ENCODE results near the gene KBTBD12.

KBTBD12 gene

GRCh38 chr3:127990461-127990860 is 75.4 kb downstream of the KBTBD12 start:
- H4K20me1 ChIP-seq (ENCODE audit: low read depth, low read length) = no peaks in the 10 kb centered on the region
- no peak overlapping the region for H3K27ac ChIP-seq (ENCODE audit: low read depth, low read length)
- H2AFZ ChIP-seq (ENCODE audit: low read depth, low read length, severe bottlenecking) = no peak overlapping the region

DNA sequence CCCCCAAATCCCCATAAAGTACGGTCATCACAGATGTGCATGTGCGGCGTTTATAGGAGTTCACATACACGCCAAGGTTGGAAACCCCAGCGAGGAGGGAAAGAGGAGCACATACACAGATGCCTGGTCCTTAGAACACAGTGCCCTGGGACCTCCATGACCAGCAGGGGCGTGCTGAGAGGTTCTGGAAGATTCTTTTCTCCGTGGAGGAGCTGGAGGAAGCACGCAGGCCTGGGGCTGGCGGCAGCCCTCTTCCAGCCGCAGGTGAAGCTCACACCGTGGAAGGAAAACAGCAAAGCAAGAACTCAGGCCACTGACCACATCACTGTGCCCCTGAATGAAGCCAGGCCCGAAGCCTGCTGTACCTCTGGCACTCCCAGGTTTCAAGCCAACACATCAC is 76.2 kb downstream of the KBTBD12 start:
- Histone ChIP-seq H3K4me3 (ENCODE audit: insufficient read depth, low read length, poor library complexity, severe bottlenecking) (no peak overlapping the region), H3K27me3 (ENCODE audit: low read length) (no peaks in the 10 kb centered on the region), H2AFZ (ENCODE audit: low read depth, low read length, severe bottlenecking) (no peak overlapping the region), H3K4me2 (ENCODE audit: low read depth, low read length, poor library complexity, severe bottlenecking) (no peak overlapping the region), H3K9me2 (replicated peaks; ENCODE audit: insufficient read depth, low read length) (no peaks in the 10 kb centered on the region), H3F3A (ENCODE audit: insufficient read depth) (no peaks in the 10 kb centered on the region), H3K9ac (ENCODE audit: low read length) (no peak overlapping the region), H4K20me1 (ENCODE audit: low read depth, low read length) (no peaks in the 10 kb centered on the region), H3K9me3 (ENCODE audit: insufficient read depth, low read length) (no peaks in the 10 kb centered on the region), H3K36me3 (ENCODE audit: low read length) (no peaks in the 10 kb centered on the region), H3K27ac (ENCODE audit: low read depth, low read length) (no peak overlapping the region), H3K79me2 (ENCODE audit: insufficient read depth, low read length) (no peaks in the 10 kb centered on the region)
- TF ChIP-seq CTCF (IDR thresholded peaks at IDR 0.05; ENCODE audit: insufficient read depth, low read length, poor library complexity, severe bottlenecking) (no peak), EZH2phosphoT487 (conservative IDR thresholded peaks at IDR 0.05; ENCODE audit: low read length) (no peak)

More at GRCh38 chr3:127990461-127990860, 75.4 kb downstream of the KBTBD12 start:
- H3K27me3 ChIP-seq (ENCODE audit: low read length) = no peaks in the 10 kb centered on the region
- H3K9ac ChIP-seq (ENCODE audit: low read length) = no peak overlapping the region
- no peaks in the 10 kb centered on the region for H3K36me3 ChIP-seq (ENCODE audit: low read length)
- no peaks in the 10 kb centered on the region for H3K9me2 ChIP-seq (replicated peaks; ENCODE audit: insufficient read depth, low read length)
- TF ChIP-seq CTCF (IDR thresholded peaks at IDR 0.05; ENCODE audit: insufficient read depth, low read length, poor library complexity, severe bottlenecking) (no peak), EZH2phosphoT487 (conservative IDR thresholded peaks at IDR 0.05; ENCODE audit: low read length) (no peak)
- H3K4me3 ChIP-seq (ENCODE audit: insufficient read depth, low read length, poor library complexity, severe bottlenecking) = no peak overlapping the region
- H3K79me2 ChIP-seq (ENCODE audit: insufficient read depth, low read length) = no peaks in the 10 kb centered on the region
- no peaks in the 10 kb centered on the region for H3K9me3 ChIP-seq (ENCODE audit: insufficient read depth, low read length)
- H3K4me2 ChIP-seq (ENCODE audit: low read depth, low read length, poor library complexity, severe bottlenecking) = no peak overlapping the region
- no peaks in the 10 kb centered on the region for H3F3A ChIP-seq (ENCODE audit: insufficient read depth)

DNA sequence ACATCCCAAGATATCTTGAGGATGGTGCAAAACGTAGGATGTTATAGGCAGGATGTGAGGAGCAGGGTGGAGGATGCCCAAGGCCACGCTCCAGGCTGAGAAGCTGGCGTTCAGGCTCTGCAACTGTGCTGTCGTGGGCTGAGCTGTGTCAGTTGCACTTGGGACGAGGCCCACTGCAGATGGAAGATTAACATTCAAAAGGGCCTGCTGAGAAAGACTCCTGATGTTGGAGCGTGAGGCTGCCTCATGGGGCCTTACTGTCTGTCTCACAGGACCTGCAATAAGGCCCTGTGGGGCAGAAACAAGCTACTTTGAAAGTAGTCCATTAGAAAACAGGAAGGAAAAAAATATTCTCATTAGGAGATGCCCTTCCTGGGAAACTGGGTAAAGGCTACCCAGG is 76.6 kb downstream of the KBTBD12 start:
- Histone ChIP-seq H3K4me3 (ENCODE audit: insufficient read depth, low read length, poor library complexity, severe bottlenecking) (no peak overlapping the region), H3K9me3 (ENCODE audit: insufficient read depth, low read length) (no peaks in the 10 kb centered on the region), H3K27ac (ENCODE audit: low read depth, low read length) (no peak overlapping the region), H3K9me2 (replicated peaks; ENCODE audit: insufficient read depth, low read length) (no peaks in the 10 kb centered on the region), H3K36me3 (ENCODE audit: low read length) (no peaks in the 10 kb centered on the region), H3K9ac (ENCODE audit: low read length) (no peak overlapping the region), H3K4me2 (ENCODE audit: low read depth, low read length, poor library complexity, severe bottlenecking) (no peak overlapping the region), H3K79me2 (ENCODE audit: insufficient read depth, low read length) (no peaks in the 10 kb centered on the region), H3F3A (ENCODE audit: insufficient read depth) (no peaks in the 10 kb centered on the region), H4K20me1 (ENCODE audit: low read depth, low read length) (no peaks in the 10 kb centered on the region), H2AFZ (ENCODE audit: low read depth, low read length, severe bottlenecking) (no peak overlapping the region), H3K27me3 (ENCODE audit: low read length) (no peaks in the 10 kb centered on the region)
- TF ChIP-seq EZH2phosphoT487 (conservative IDR thresholded peaks at IDR 0.05; ENCODE audit: low read length) (no peak), CTCF (IDR thresholded peaks at IDR 0.05; ENCODE audit: insufficient read depth, low read length, poor library complexity, severe bottlenecking) (no peak)
